K562 (cell line): ENCODE measurements around the gene PSMA2. TPM values are rescaled to one million over a fixed set of nuclear protein-coding genes. Genes with fewer than 3 reads are reported as not detected.

Experiments
- BACH1 ChIP-seq: fragments of 200-800 bp; sonication (Bioruptor generic); IDR thresholded peaks from 2 replicates; pipeline ENCODE4 v1.6.1; 2016; ENCODE audit warnings: missing genetic modification characterization, missing compliant biosample characterization
- EGR1 ChIP-seq: fragments of 450-650 bp; conservative IDR thresholded peaks from 2 replicates; pipeline ENCODE4 v1.6.1; 2017; ENCODE audit warnings: mild to moderate bottlenecking
- KDM4B ChIP-seq, 2 experiments: fragments of 450-650 bp in 1 of 2; sonication (generic) in 1 of 2; IDR thresholded peaks; 2 replicates each; pipeline ENCODE4 v1.6.1; 2016 to 2017; ENCODE audit warnings: borderline replicate concordance in 2 of 2, antibody characterized with exemption in 1 of 2, low read depth in 1 of 2, mild to moderate bottlenecking in 1 of 2
- LARP7 ChIP-seq: fragments of 450-650 bp; IDR thresholded peaks from 2 replicates; pipeline ENCODE4 v1.6.1; 2016
- MAZ ChIP-seq, 2 experiments: fragments of 450-650 bp in 1 of 2; sonication (generic) in 1 of 2; formaldehyde crosslinking; IDR thresholded peaks in 1 of 2; conservative IDR thresholded peaks in 1 of 2; 2 replicates each; pipeline versions ENCODE4 v1.4.0 to v1.5.0; 2020; ENCODE audit warnings: mild to moderate bottlenecking in 1 of 2, missing genetic modification reagents in 1 of 2
- NFRKB ChIP-seq: fragments of 450-650 bp; IDR thresholded peaks from 2 replicates; pipeline ENCODE4 v1.6.1; 2016; ENCODE audit warnings: low read depth
- PTTG1 ChIP-seq: fragments of 450-650 bp; IDR thresholded peaks from 2 replicates; pipeline ENCODE4 v1.6.1; 2016; ENCODE audit warnings: low read depth, mild to moderate bottlenecking, missing genetic modification characterization, missing compliant biosample characterization
- RREB1 ChIP-seq: fragments of 250-450 bp; sonication (Bioruptor Pico); IDR thresholded peaks from 2 replicates; pipeline ENCODE4 v1.4.0; 2020
- UBTF ChIP-seq, 2 experiments: IDR thresholded peaks; 2 replicates each; pipeline ENCODE4 v1.6.1; 2012; ENCODE audit warnings: improper control_type of control experiment in 2 of 2, low read depth in 2 of 2, low read length in 2 of 2, borderline replicate concordance in 1 of 2
- ZBTB8A ChIP-seq: fragments of 450-650 bp; IDR thresholded peaks from 2 replicates; pipeline ENCODE4 v1.6.1; 2018; ENCODE audit warnings: mild to moderate bottlenecking, moderate library complexity; ENCODE audit not compliant: partially characterized antibody
- ZNF146 ChIP-seq: IDR thresholded peaks from one replicate; pipeline ENCODE4 v1.6.1; 2018; ENCODE audit warnings: missing compliant biosample characterization; ENCODE audit not compliant: unreplicated experiment
- ZNF507 ChIP-seq: conservative IDR thresholded peaks from 2 replicates; pipeline ENCODE4 v1.6.1; 2017; ENCODE audit warnings: missing genetic modification characterization, missing compliant biosample characterization
- ZZZ3 ChIP-seq: fragments of 450-650 bp; IDR thresholded peaks from 2 replicates; pipeline ENCODE4 v1.6.1; 2016; ENCODE audit warnings: antibody characterized with exemption, mild to moderate bottlenecking, moderate library complexity
- polyA plus RNA-seq, 8 experiments: library from polyadenylated mRNA; depleted of rRNA in 4 of 8; stranded (reverse) in 5 of 8; unstranded in 3 of 8; fragments of >200 nt; fragmentation: Nextera tagmentation in 2 of 8; fragmentation: Illumina TruSeq in 1 of 8; extraction: Ambion mirVana in 2 of 8; extraction: Trizol in 1 of 8; gene quantifications; 2 replicates each; pipeline versions ENCODE4 v1.2.1 to v1.2.3, GENCODE V29; 2011 to 2014; ENCODE audit warnings: inconsistent platforms in 1 of 8, missing spikeins in 1 of 8
- total RNA-seq, 7 experiments: library from RNA; depleted of rRNA in 6 of 7; stranded (reverse); fragments of >200 nt in 6 of 7; fragmentation: Illumina TruSeq in 2 of 7; extraction: Trizol in 2 of 7; gene quantifications; 2 replicates each; pipeline versions ENCODE4 v1.2.1 to v1.2.3, GENCODE V29; 2011 to 2021; ENCODE audit warnings: low replicate concordance in 1 of 7
- TF ChIP-seq, protein P1 (sequence below): fragments of 250-450 bp; sonication (Bioruptor Pico); IDR thresholded peaks from 2 replicates; pipeline ENCODE4 v1.5.0; 2020; ENCODE audit warnings: mild to moderate bottlenecking
- TF ChIP-seq, protein P2 (sequence below): fragments of 450-650 bp; IDR thresholded peaks from 2 replicates; pipeline ENCODE4 v1.6.1; 2018; ENCODE audit warnings: mild to moderate bottlenecking, low read depth; ENCODE audit not compliant: partially characterized antibody

Gene PSMA2
- total and polyA plus RNA-seq, 9 of the 15 experiments (the other 6 are each of a cell fraction or from before 2014, with no cell fraction given): 91.7 to 1,070 (median 213) TPM

- no peak; a peak in 1 of 4 replicates for TF ChIP-seq KDM4B (IDR thresholded peaks at IDR 0.05; ENCODE audit: borderline replicate concordance in 2 of 2, low read depth in 1 of 2)
- TF ChIP-seq NFRKB: peak; percentile 85
- TF ChIP-seq UBTF (IDR thresholded peaks at IDR 0.05; ENCODE audit: borderline replicate concordance in 1 of 2, low read depth in 2 of 2, low read length in 2 of 2): 0 out of 4 replicates have a peak, but pooled peaks of 1 of the 2 experiments have one; percentile 34
- TF ChIP-seq RREB1 (CRISPR knock-in tag): no peak
- no peak for TF ChIP-seq ZNF146 (CRISPR knock-in tag)
- TF ChIP-seq, protein P1, sequence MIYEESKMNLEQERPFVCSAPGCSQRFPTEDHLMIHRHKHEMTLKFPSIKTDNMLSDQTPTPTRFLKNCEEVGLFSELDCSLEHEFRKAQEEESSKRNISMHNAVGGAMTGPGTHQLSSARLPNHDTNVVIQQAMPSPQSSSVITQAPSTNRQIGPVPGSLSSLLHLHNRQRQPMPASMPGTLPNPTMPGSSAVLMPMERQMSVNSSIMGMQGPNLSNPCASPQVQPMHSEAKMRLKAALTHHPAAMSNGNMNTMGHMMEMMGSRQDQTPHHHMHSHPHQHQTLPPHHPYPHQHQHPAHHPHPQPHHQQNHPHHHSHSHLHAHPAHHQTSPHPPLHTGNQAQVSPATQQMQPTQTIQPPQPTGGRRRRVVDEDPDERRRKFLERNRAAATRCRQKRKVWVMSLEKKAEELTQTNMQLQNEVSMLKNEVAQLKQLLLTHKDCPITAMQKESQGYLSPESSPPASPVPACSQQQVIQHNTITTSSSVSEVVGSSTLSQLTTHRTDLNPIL (CRISPR knock-in tag): no peak
- TF ChIP-seq PTTG1 (tag): no peak
- TF ChIP-seq ZBTB8A: no peak
- TF ChIP-seq, protein P2, sequence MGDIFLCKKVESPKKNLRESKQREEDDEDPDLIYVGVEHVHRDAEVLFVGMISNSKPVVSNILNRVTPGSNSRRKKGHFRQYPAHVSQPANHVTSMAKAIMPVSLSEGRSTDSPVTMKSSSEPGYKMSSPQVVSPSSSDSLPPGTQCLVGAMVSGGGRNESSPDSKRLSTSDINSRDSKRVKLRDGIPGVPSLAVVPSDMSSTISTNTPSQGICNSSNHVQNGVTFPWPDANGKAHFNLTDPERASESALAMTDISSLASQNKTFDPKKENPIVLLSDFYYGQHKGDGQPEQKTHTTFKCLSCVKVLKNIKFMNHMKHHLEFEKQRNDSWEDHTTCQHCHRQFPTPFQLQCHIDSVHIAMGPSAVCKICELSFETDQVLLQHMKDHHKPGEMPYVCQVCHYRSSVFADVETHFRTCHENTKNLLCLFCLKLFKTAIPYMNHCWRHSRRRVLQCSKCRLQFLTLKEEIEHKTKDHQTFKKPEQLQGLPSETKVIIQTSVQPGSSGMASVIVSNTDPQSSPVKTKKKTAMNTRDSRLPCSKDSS: no peak
- TF ChIP-seq EGR1: no peak
- TF ChIP-seq LARP7: no peak
- TF ChIP-seq MAZ (CRISPR knock-in tag; conservative IDR thresholded peaks at IDR 0.05 in 1 of 2, IDR thresholded peaks at IDR 0.05 in 1 of 2): peak; percentile 26 to 47; a peak in 2 of 4 replicates
- no peak for TF ChIP-seq ZNF507 (tag)
- no peak for TF ChIP-seq ZZZ3
- TF ChIP-seq BACH1 (tag): no peak
Measured at GRCh38 chr7:42931834-42932651, at the start of gene PSMA2, which contains the start of gene MRPL32 (continued).
